NCI-H226 (cell line): ENCODE measurements around the gene KIR2DL4.
"Not testable (repeated sequence)": the region's sequence is repeated elsewhere in the genome, so short reads cannot be mapped to it uniquely, and the experiment has no call there.

Experiments
- DNase-seq: peaks from one replicate; pipeline ENCODE4 v3.0.0-alpha.2; 2015

KIR2DL4 gene

GRCh38 chr19:54803410-54803809 lies at the start of gene KIR2DL4:
Gene KIR2DL4 (plus strand): TSS chr19:54803610. CDS start chr19:54803652, 42 bp downstream.
- no peak for DNase-seq

- DNase-seq: not testable (repeated sequence)
Measured at GRCh38 chr19:54756204-54757110, 47.0 kb upstream of the KIR2DL4 start.

GRCh38 chr19:54758577-54758976 lies 44.8 kb upstream of the KIR2DL4 start:
- DNase-seq: not testable (repeated sequence)

- DNase-seq: not testable (repeated sequence)
Measured at GRCh38 chr19:54764219-54764618, 39.2 kb upstream of the KIR2DL4 start.

- not testable (repeated sequence) for DNase-seq
Measured at GRCh38 chr19:54766464-54766863, 36.9 kb upstream of the KIR2DL4 start.

GRCh38 chr19:54769646-54770045 lies 33.8 kb upstream of the KIR2DL4 start, which contains the start of gene KIR2DL1:
Gene KIR2DL1 (plus strand): TSS chr19:54769793. CDS start chr19:54769851, 58 bp downstream.
- not testable (repeated sequence) for DNase-seq

- not testable (repeated sequence) for DNase-seq
Measured at GRCh38 chr19:54770511-54770910, 32.9 kb upstream of the KIR2DL4 start.

- DNase-seq: not testable (repeated sequence)
Measured at GRCh38 chr19:54771018-54771960, 32.1 kb upstream of the KIR2DL4 start.

- not testable (repeated sequence) for DNase-seq
Measured at GRCh38 chr19:54772666-54773065, 30.7 kb upstream of the KIR2DL4 start.

- not testable (repeated sequence) for DNase-seq
Measured at GRCh38 chr19:54775095-54775815, 28.2 kb upstream of the KIR2DL4 start.

- DNase-seq: not testable (repeated sequence)
Measured at GRCh38 chr19:54775830-54776229, 27.6 kb upstream of the KIR2DL4 start.

- not testable (repeated sequence) for DNase-seq
Measured at GRCh38 chr19:54777851-54778250, 25.6 kb upstream of the KIR2DL4 start.

GRCh38 chr19:54778896-54779295 lies 24.5 kb upstream of the KIR2DL4 start:
- DNase-seq: not testable (repeated sequence)

- DNase-seq: not testable (repeated sequence)
Measured at GRCh38 chr19:54782916-54783315, 20.5 kb upstream of the KIR2DL4 start.

- DNase-seq: not testable (repeated sequence)
Measured at GRCh38 chr19:54786091-54786723, 17.2 kb upstream of the KIR2DL4 start.

GRCh38 chr19:54788154-54788553 lies 15.3 kb upstream of the KIR2DL4 start:
- DNase-seq: not testable (repeated sequence)

GRCh38 chr19:54790711-54791110 lies 12.7 kb upstream of the KIR2DL4 start:
- no peak for DNase-seq

GRCh38 chr19:54791476-54791875 lies 11.9 kb upstream of the KIR2DL4 start:
- no peak for DNase-seq

GRCh38 chr19:54792814-54793213 lies 10.6 kb upstream of the KIR2DL4 start:
- DNase-seq: no peak

- no peak for DNase-seq
Measured at GRCh38 chr19:54795758-54796157, 7.7 kb upstream of the KIR2DL4 start.

GRCh38 chr19:54804101-54804500 lies 691 bp downstream of the KIR2DL4 start:
- DNase-seq: no peak

GRCh38 chr19:54804571-54804970 lies 1.2 kb downstream of the KIR2DL4 start:
- no peak for DNase-seq
